Measurements from ENCODE around the gene BCL2L15. TPM values are rescaled to one million over a fixed set of nuclear protein-coding genes. Genes with fewer than 3 reads are reported as not detected.

The BCL2L15 gene
- total and polyA plus RNA-seq, 2 of the 8 experiments (the other 6 are each of a cell fraction or from before 2014, with no cell fraction given), result 0.32 to 0.36 TPM

GRCh38 chr1:113934006-113934405, 46.6 kb upstream of the BCL2L15 start:
- Histone ChIP-seq H3K14ac (ENCODE audit: insufficient read length) (no peak overlapping the region), H2AFZ (ENCODE audit: low read length) (no peak overlapping the region), H3K4me1 (replicated peaks in 1 of 4; ENCODE audit: control insufficient read depth in 3 of 4, insufficient read depth in 4 of 4, low read length in 3 of 4) (peaks cover 0 to 3% (median 1%) of the 10 kb centered on the region in 4 experiments; a peak in 5 of 7 replicates), H4K8ac (ENCODE audit: extremely low read depth, insufficient read depth, low read length) (no peak overlapping the region), H3K9me3 (ENCODE audit: insufficient read depth in 2 of 2, low read depth in 1 of 2, low read length in 1 of 2) (no peaks in the 10 kb centered on the region), H3K4ac (replicated peaks; ENCODE audit: insufficient read length, low read depth, low read length) (no peak overlapping the region), H3K9ac (replicated peaks in 1 of 4; ENCODE audit: extremely low read depth in 1 of 4, low read depth in 3 of 4, low read length in 3 of 4) (no peak overlapping the region), H4K91ac (replicated peaks; ENCODE audit: insufficient read length, low read length) (no peak overlapping the region), H2AK5ac (ENCODE audit: low read depth, low read length) (no peak overlapping the region), H2BK120ac (replicated peaks; ENCODE audit: low read depth, low read length) (no peak overlapping the region), H3K27me3 (replicated peaks in 1 of 4; ENCODE audit: control insufficient read depth in 3 of 4, extremely low read depth in 1 of 4, insufficient read depth in 3 of 4, low read length in 3 of 4) (no peaks in the 10 kb centered on the region), H2BK15ac (ENCODE audit: low read length) (no peak overlapping the region), H2BK20ac (ENCODE audit: low read length) (no peak overlapping the region), H3K56ac (replicated peaks; ENCODE audit: insufficient read length, low read depth, low read length) (no peak overlapping the region), H3K23ac (ENCODE audit: insufficient read length) (no peak overlapping the region), H3K79me2 (ENCODE audit: control insufficient read depth in 1 of 2, insufficient read depth in 2 of 2, low read length in 2 of 2) (peaks cover 23 to 91% of the 10 kb centered on the region in 2 experiments), H3K18ac (ENCODE audit: extremely low read depth, low read length) (no peak overlapping the region), H3K79me1 (ENCODE audit: low read depth, low read length) (peaks cover 7% of the 10 kb centered on the region), H4K20me1 (replicated peaks in 1 of 2; ENCODE audit: control insufficient read depth in 1 of 2, insufficient read depth in 2 of 2, low read length in 2 of 2) (peaks cover 0 to 11% of the 10 kb centered on the region in 2 experiments), H3K4me3 (ENCODE audit: extremely low read depth in 1 of 4, insufficient read depth in 2 of 4, low read depth in 3 of 4, low read length in 4 of 4) (no peak overlapping the region), H2BK12ac (ENCODE audit: low read depth, low read length) (no peak overlapping the region), H3K4me2 (ENCODE audit: insufficient read depth in 1 of 2, low read depth in 2 of 2, low read length in 2 of 2) (no peak overlapping the region), H2BK5ac (ENCODE audit: low read depth, low read length) (no peak overlapping the region), H3K27ac (ENCODE audit: low read depth, low read length) (no peak overlapping the region), H3K36me3 (ENCODE audit: control insufficient read depth in 2 of 4, insufficient read depth in 4 of 4, low read length in 3 of 4) (no peaks in the 10 kb centered on the region), H3K23me2 (ENCODE audit: low read depth, low read length) (peaks cover 9% of the 10 kb centered on the region), H4K5ac (ENCODE audit: insufficient read length, low read depth, low read length) (no peak overlapping the region)
- CTCF ChIA-PET (ENCODE audit: partially characterized antibody), result interaction anchor here (0.6 to 1.7 kb wide), 4 partner anchors 9 to 301 kb away, joined by 3 to 4 read pairs (median 3); no protein-coding TSS in a partner anchor
- POLR2A ChIA-PET (ENCODE audit: partially characterized antibody), result no interaction called here
- FAIRE-seq, result no peak
- no peak for DNase-seq (ENCODE audit: low read depth in 1 of 2, low spot score in 2 of 2)
- no peak for TF ChIP-seq GABPA (IDR thresholded peaks at IDR 0.05; ENCODE audit: borderline replicate concordance, insufficient read depth, low read length)
- TF ChIP-seq ATF2 (IDR thresholded peaks at IDR 0.05; ENCODE audit: low read length), result no peak
- TF ChIP-seq EP300 (IDR thresholded peaks at IDR 0.05; ENCODE audit: borderline replicate concordance in 1 of 2, low read depth in 2 of 2, low read length in 2 of 2), result no peak
